ENCODE measurements around the gene MTFR2.

MTFR2 gene

DNA sequence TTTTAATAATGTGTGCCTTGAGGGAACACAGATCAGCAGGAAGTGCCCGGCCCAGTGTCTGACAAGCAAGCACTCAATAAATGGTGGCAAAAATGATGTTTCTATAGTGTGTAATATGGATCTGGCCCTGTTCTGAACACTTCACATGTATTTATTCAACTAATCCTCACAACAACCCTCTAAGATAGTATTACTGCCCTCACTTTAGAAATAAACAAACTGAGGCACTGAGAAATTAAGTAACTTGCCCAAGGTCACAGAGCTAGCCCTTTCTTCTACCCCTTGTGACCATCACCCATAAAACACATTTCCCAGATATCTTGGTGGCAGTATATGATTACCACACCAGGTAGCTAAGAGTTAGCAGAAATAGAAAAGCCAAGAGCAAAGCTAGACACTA is 12.8 kb upstream of the MTFR2 start:
- DNase-seq (ENCODE audit: extremely low spot score): no peak
- ChIA-PET CTCF (no interaction called here), POLR2A (interaction anchor here (0.9 to 1.9 kb wide), 3 partner anchors 10 to 27 kb away, joined by 3 to 9 read pairs (median 5); partner anchors contain the start of genes BCLAF1 and MTFR2)
- no peak for TF ChIP-seq FOXA1 (IDR thresholded peaks at IDR 0.05)
- TF ChIP-seq LEF1 (IDR thresholded peaks at IDR 0.05; ENCODE audit: borderline replicate concordance): no peak
- no peak for TF ChIP-seq SP1 (IDR thresholded peaks at IDR 0.05)
- no peak for TF ChIP-seq FOXM1 (IDR thresholded peaks at IDR 0.05; ENCODE audit: borderline replicate concordance)
- TF ChIP-seq ARNT (IDR thresholded peaks at IDR 0.05): no peak
- TF ChIP-seq FOXK2 (IDR thresholded peaks at IDR 0.05): no peak
- no peak for TF ChIP-seq NFRKB (IDR thresholded peaks at IDR 0.05)
- TF ChIP-seq BHLHE40 (IDR thresholded peaks at IDR 0.05; ENCODE audit: borderline replicate concordance): no peak
- no peak for TF ChIP-seq TARDBP (IDR thresholded peaks at IDR 0.05)
- no peak for TF ChIP-seq ELF4 (IDR thresholded peaks at IDR 0.05)
- no peak for TF ChIP-seq ZNF384 (IDR thresholded peaks at IDR 0.05)
- TF ChIP-seq, protein P1, sequence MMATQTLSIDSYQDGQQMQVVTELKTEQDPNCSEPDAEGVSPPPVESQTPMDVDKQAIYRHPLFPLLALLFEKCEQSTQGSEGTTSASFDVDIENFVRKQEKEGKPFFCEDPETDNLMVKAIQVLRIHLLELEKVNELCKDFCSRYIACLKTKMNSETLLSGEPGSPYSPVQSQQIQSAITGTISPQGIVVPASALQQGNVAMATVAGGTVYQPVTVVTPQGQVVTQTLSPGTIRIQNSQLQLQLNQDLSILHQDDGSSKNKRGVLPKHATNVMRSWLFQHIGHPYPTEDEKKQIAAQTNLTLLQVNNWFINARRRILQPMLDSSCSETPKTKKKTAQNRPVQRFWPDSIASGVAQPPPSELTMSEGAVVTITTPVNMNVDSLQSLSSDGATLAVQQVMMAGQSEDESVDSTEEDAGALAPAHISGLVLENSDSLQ (IDR thresholded peaks at IDR 0.05): no peak
- TF ChIP-seq HDGF (IDR thresholded peaks at IDR 0.05; ENCODE audit: borderline replicate concordance): no peak
- no peak for TF ChIP-seq SUZ12 (IDR thresholded peaks at IDR 0.05)
- no peak for TF ChIP-seq L3MBTL2 (conservative IDR thresholded peaks at IDR 0.05)
- no peak for TF ChIP-seq CTBP1 (IDR thresholded peaks at IDR 0.05; ENCODE audit: borderline replicate concordance)

DNA sequence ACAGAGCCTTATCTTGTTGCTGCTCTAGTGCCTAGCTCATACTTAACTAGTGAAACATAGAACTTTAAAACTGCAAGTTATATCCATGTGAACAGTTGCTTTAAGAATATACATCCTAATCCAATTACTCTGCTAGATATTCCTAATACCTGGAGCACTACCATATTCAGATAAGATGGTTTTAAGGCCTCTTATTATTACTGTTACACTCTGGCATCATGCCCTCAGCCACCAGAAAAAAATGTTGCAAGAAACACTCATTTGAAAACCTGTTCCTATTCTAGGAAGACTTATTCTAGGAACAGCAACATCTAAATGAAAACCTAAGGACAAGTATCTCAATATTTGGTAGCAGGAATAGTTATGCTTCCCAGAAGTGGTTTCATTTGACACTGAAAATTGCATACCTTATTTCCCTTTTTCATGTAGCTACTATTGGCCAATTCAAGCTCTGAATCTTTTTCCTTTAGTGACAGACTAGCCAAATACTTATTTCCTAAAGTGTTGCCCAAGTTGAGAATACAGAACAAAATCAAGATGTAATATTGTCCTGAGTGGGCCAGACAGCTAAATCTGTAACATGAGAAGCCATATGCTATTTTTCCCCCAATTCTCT is 4.8 kb upstream of the MTFR2 start:
- TF ChIP-seq HDGF (IDR thresholded peaks at IDR 0.05; ENCODE audit: borderline replicate concordance): no peak
- no peak for TF ChIP-seq TARDBP (IDR thresholded peaks at IDR 0.05)
- TF ChIP-seq FOXA1 (IDR thresholded peaks at IDR 0.05): no peak
- DNase-seq (ENCODE audit: extremely low spot score): no peak
- CTCF ChIA-PET: interaction anchor here (1.0 kb wide), 1 partner anchor 63 kb away, joined by 4 read pairs; no protein-coding TSS in a partner anchor
- POLR2A ChIA-PET: interaction anchor here (3.4 kb wide), 1 partner anchor 35 kb away, joined by 14 read pairs; the partner anchor contains the start of gene BCLAF1

DNA sequence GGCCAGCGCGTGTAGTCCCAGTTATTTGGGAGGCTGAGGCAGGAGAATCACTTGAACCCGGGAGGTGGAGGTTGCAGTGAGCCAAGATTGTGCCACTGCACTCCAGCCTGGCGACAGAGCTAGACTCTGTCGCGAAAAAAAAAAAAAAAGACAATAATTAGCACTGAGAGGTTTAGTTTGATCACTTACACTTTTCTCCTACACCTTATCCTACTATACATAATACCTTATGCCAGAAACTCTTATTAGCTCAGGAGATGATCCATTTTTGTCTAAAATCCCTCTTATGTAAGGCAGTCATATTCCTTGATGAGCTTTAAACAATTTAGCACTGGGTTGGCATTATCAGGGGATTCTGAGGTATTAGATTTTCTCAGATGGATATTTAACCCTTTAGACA is 3.6 kb upstream of the MTFR2 start:
- CTCF ChIA-PET: no interaction called here
- POLR2A ChIA-PET: interaction anchor here (0.9 to 1.0 kb wide), 2 partner anchors 10 to 36 kb away, joined by 3 read pairs; partner anchors contain the start of gene BCLAF1
- TF ChIP-seq NFRKB (IDR thresholded peaks at IDR 0.05) (no peak), CTBP1 (IDR thresholded peaks at IDR 0.05; ENCODE audit: borderline replicate concordance) (no peak), TARDBP (IDR thresholded peaks at IDR 0.05) (no peak), HDGF (IDR thresholded peaks at IDR 0.05; ENCODE audit: borderline replicate concordance) (no peak), BHLHE40 (IDR thresholded peaks at IDR 0.05; ENCODE audit: borderline replicate concordance) (no peak), FOXK2 (IDR thresholded peaks at IDR 0.05) (no peak), FOXA1 (IDR thresholded peaks at IDR 0.05) (no peak), FOXM1 (IDR thresholded peaks at IDR 0.05; ENCODE audit: borderline replicate concordance) (no peak), ZNF384 (IDR thresholded peaks at IDR 0.05) (no peak), L3MBTL2 (conservative IDR thresholded peaks at IDR 0.05) (no peak), ARNT (IDR thresholded peaks at IDR 0.05) (no peak), LEF1 (IDR thresholded peaks at IDR 0.05; ENCODE audit: borderline replicate concordance) (no peak), SP1 (IDR thresholded peaks at IDR 0.05) (no peak), SUZ12 (IDR thresholded peaks at IDR 0.05) (no peak)
- TF ChIP-seq, protein P1 (IDR thresholded peaks at IDR 0.05): no peak
- no peak for DNase-seq (ENCODE audit: extremely low spot score)

DNA sequence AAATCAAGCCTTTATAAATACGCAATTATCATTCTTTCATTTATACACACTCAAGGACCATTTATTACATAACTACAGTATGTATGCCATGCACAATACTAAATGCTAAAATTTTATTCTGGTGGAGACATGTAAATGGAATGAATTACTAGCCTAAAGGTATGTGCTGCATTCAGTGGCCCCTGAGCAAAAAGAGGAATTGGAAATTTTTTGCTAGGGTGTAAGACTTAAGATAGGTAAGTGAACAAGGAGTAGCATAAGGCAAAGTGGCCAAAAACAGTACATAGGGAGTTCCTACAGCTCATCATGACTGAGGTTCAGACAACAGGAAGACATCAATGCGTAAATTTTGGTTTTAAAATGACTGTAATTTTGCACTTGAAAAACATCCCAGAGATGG is 2.3 kb upstream of the MTFR2 start:
- TF ChIP-seq FOXM1 (IDR thresholded peaks at IDR 0.05; ENCODE audit: borderline replicate concordance): no peak
- TF ChIP-seq, protein P1 (IDR thresholded peaks at IDR 0.05): no peak
- no peak for TF ChIP-seq BHLHE40 (IDR thresholded peaks at IDR 0.05; ENCODE audit: borderline replicate concordance)
- TF ChIP-seq L3MBTL2 (conservative IDR thresholded peaks at IDR 0.05): no peak
- ChIA-PET CTCF (no interaction called here), POLR2A (interaction anchor here (1.0 to 4.4 kb wide), 2 partner anchors 11 to 38 kb away, joined by 3 to 61 read pairs; partner anchors contain the start of gene BCLAF1)
- DNase-seq (ENCODE audit: extremely low spot score): no peak

DNA sequence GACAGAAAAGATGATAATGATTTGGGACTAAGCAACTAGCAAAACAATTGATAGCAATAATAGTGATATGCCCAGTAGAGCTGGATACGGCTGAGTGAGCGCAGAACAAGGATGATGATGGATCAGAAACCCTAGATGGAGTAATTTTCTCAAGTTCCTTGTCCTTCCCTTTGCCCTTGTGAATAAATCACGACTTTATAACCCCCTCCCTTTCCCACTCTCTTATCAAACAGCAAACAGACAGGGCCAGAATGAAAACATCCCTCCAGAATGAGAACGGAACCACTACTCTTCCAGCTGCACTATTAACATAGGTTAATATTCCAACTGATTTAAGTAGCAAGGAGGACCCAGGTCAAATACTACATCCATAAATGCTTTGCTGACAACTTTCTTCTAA is 1.3 kb upstream of the MTFR2 start:
- POLR2A ChIA-PET: interaction anchor here (0.7 to 4.4 kb wide), 7 partner anchors 13 to 298 kb away, joined by 3 to 61 read pairs (median 3); partner anchors contain the start of gene BCLAF1
- TF ChIP-seq FOXK2 (IDR thresholded peaks at IDR 0.05): 0 out of 2 replicates have a peak, but pooled peaks have one; percentile 3
- TF ChIP-seq ARNT (IDR thresholded peaks at IDR 0.05): no peak
- DNase-seq (ENCODE audit: extremely low spot score): no peak
- CTCF ChIA-PET: interaction anchor here (1.2 kb wide), 1 partner anchor 299 kb away, joined by 3 read pairs; the partner anchor contains the start of gene MAP7

DNA sequence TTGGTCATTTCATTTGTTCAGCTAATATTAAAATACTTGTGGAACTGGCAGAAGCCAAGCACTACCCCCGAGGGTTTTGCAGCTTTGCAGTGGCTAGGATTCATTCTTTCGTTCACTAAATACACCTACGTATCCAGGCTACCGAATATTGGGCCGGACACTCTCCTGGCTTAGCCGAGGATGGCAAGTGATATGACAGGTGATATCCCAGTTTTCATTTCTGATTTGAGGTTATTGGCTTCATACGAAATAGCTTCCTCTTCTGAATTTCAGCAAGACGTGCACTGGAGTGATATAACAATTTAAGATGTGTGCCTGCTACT is 536 bp upstream of the MTFR2 start:
- ChIA-PET CTCF (interaction anchor here (1.2 to 1.6 kb wide), 2 partner anchors 297 to 300 kb away, joined by 3 to 5 read pairs; partner anchors contain the start of gene MAP7), POLR2A (interaction anchor here (0.6 to 4.4 kb wide), 17 partner anchors 9 to 752 kb away, joined by 3 to 61 read pairs (median 3); partner anchors contain the start of gene BCLAF1)
- no peak for TF ChIP-seq SP1 (IDR thresholded peaks at IDR 0.05)
- TF ChIP-seq ELF4 (IDR thresholded peaks at IDR 0.05): no peak
- TF ChIP-seq HDGF (IDR thresholded peaks at IDR 0.05; ENCODE audit: borderline replicate concordance): no peak
- no peak for TF ChIP-seq CTBP1 (IDR thresholded peaks at IDR 0.05; ENCODE audit: borderline replicate concordance)
- TF ChIP-seq ARNT (IDR thresholded peaks at IDR 0.05): no peak
- TF ChIP-seq FOXK2 (IDR thresholded peaks at IDR 0.05): no peak
- no peak for TF ChIP-seq L3MBTL2 (conservative IDR thresholded peaks at IDR 0.05)
- DNase-seq (ENCODE audit: extremely low spot score): no peak

Measured in HEK293T (cell line).